Caco-2 (cell line): ENCODE results near the gene WDFY4. TPM values are rescaled to one million over a fixed set of nuclear protein-coding genes. Genes with fewer than 3 reads are reported as not detected.

ENCODE experiments used
- BruUV-seq: library from RNA; stranded (reverse); fragments of 400-500 nt; replicated peaks from 2 replicates; lab custom pipeline; 2021; lab: Mats Ljungman, UMichigan
- CTCF ChIA-PET: fragments of 300-600 bp; sonication (Branson Sonifier 250); formaldehyde crosslinking; loops from one replicate; lab custom pipeline; 2022; ENCODE audit warnings: antibody characterized with exemption; lab: Charles Lee
- POLR2A ChIA-PET: fragments of 300-600 bp; sonication (Branson Sonifier 250); formaldehyde crosslinking; loops from one replicate; lab custom pipeline; 2022; ENCODE audit warnings: antibody characterized with exemption; lab: Charles Lee
- DNase-seq, 2 experiments: peaks; one replicate each; pipeline versions ENCODE4 v3.0.0 to v3.0.0-alpha.2; 2020 to 2022
- H3K27me3 ChIP-seq: replicated peaks from 2 replicates; pipeline ENCODE4 v1.6.0; 2011; ENCODE audit warnings: low read length; ENCODE audit not compliant: control insufficient read depth, insufficient read depth
- H3K36me3 ChIP-seq: 2 replicates; pipeline ENCODE4 v1.5.1; 2011; ENCODE audit warnings: low read length; ENCODE audit not compliant: control insufficient read depth, insufficient read depth
- H3K4me1 ChIP-seq: fragments of 250-450 bp; sonication (Bioruptor Pico); 2 replicates; pipeline ENCODE4 v1.5.1; 2020; ENCODE audit warnings: mild to moderate bottlenecking
- H3K4me3 ChIP-seq: 2 replicates; pipeline ENCODE4 v1.5.1; 2011; ENCODE audit warnings: low read depth, mild to moderate bottlenecking, control low read depth, low read length
- H3K9me3 ChIP-seq: fragments of 250-450 bp; sonication (Bioruptor Pico); 2 replicates; pipeline ENCODE4 v1.5.1; 2020; ENCODE audit warnings: mild to moderate bottlenecking, moderate library complexity
- H3K27ac Mint-ChIP-seq: one replicate; pipeline ENCODE4 v1.8.0; 2022; ENCODE audit warnings: mixed read lengths; ENCODE audit not compliant: unreplicated experiment
- H3K27me3 Mint-ChIP-seq: one replicate; pipeline ENCODE4 v1.8.0; 2022; ENCODE audit warnings: mixed read lengths; ENCODE audit not compliant: insufficient read depth, unreplicated experiment
- H3K36me3 Mint-ChIP-seq: one replicate; pipeline ENCODE4 v1.8.0; 2022; ENCODE audit warnings: mild to moderate bottlenecking, mixed read lengths; ENCODE audit not compliant: insufficient read depth, unreplicated experiment
- H3K4me1 Mint-ChIP-seq: one replicate; pipeline ENCODE4 v1.8.0; 2022; ENCODE audit warnings: low read depth, mixed read lengths; ENCODE audit not compliant: unreplicated experiment
- H3K4me3 Mint-ChIP-seq: one replicate; pipeline ENCODE4 v1.8.0; 2022; ENCODE audit warnings: mild to moderate bottlenecking, moderate library complexity, mixed read lengths; ENCODE audit not compliant: unreplicated experiment
- H3K9me3 Mint-ChIP-seq: one replicate; pipeline ENCODE4 v1.8.0; 2022; ENCODE audit warnings: mixed read lengths; ENCODE audit not compliant: unreplicated experiment
- intact Hi-C: fragments of 100-400 bp; cut with micrococcal nuclease; formaldehyde crosslinking; loops from one replicate; pipeline ENCODE4 v1.10.0; 2022; ENCODE audit not compliant: unreplicated experiment
- total RNA-seq: library from RNA; stranded (reverse); gene quantifications from 2 replicates; pipeline ENCODE4 v1.2.3, GENCODE V29; 2022
- TF ChIP-seq, protein P1 (sequence below), 2 experiments: fragments of 200-600 bp in 1 of 2; IDR thresholded peaks; 1 replicate in 1 of 2; 2 replicates in 1 of 2; pipeline versions ENCODE4 v1.5.1 to v1.8.0; 2011 to 2022; ENCODE audit warnings: antibody characterized with exemption in 1 of 2, control low read depth in 1 of 2, inconsistent platforms in 1 of 2, low read depth in 1 of 2, low read length in 1 of 2, mild to moderate bottlenecking in 1 of 2, moderate library complexity in 1 of 2; ENCODE audit not compliant: insufficient read depth in 1 of 2, severe bottlenecking in 1 of 2, unreplicated experiment in 1 of 2

WDFY4 gene
- total RNA-seq, 1 experiment from 2014 or later, result not detected

DNA sequence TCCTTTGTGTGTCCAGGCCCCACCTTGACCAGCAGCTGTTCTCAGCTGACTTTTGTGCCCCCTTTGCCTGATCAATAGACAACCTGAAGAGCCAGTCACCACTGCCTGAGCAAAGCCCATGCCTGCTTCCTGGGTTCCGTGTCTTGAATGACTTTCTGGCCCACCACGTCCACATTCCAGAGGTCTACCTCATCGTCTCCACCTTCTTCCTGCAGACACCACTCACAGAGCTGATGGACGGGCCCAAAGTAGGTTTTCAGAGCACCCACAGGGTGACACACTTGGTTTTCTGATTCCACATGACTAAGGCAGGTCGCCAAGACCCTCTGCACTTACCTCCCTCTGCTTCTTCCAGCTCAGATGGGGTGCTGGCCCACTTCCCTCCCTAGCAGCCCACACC, 126.8 kb downstream of the WDFY4 start:
- Histone ChIP-seq H3K4me1 (no peaks in the 10 kb centered on the region), H3K4me3 (no peak overlapping the region), H3K36me3 (no peaks in the 10 kb centered on the region), H3K27me3 (no peaks in the 10 kb centered on the region), H3K9me3 (no peaks in the 10 kb centered on the region)
- no peaks in the 10 kb centered on the region for H3K9me3 Mint-ChIP-seq
- no peak for DNase-seq
- TF ChIP-seq, protein P1, sequence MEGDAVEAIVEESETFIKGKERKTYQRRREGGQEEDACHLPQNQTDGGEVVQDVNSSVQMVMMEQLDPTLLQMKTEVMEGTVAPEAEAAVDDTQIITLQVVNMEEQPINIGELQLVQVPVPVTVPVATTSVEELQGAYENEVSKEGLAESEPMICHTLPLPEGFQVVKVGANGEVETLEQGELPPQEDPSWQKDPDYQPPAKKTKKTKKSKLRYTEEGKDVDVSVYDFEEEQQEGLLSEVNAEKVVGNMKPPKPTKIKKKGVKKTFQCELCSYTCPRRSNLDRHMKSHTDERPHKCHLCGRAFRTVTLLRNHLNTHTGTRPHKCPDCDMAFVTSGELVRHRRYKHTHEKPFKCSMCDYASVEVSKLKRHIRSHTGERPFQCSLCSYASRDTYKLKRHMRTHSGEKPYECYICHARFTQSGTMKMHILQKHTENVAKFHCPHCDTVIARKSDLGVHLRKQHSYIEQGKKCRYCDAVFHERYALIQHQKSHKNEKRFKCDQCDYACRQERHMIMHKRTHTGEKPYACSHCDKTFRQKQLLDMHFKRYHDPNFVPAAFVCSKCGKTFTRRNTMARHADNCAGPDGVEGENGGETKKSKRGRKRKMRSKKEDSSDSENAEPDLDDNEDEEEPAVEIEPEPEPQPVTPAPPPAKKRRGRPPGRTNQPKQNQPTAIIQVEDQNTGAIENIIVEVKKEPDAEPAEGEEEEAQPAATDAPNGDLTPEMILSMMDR (IDR thresholded peaks at IDR 0.05; ENCODE audit: insufficient read depth in 1 of 2, low read depth in 1 of 2, low read length in 1 of 2, severe bottlenecking in 1 of 2, unreplicated experiment in 1 of 2), result no peak
- H3K4me1 Mint-ChIP-seq, result no peaks in the 10 kb centered on the region
- POLR2A ChIA-PET, result interaction anchor here (0.6 kb wide), 1 partner anchor 78 kb away, joined by 3 read pairs; no protein-coding TSS in a partner anchor
- CTCF ChIA-PET, result no interaction called here
- intact Hi-C loops, result no loop called here
- peaks cover 14% of the 10 kb centered on the region for H3K27me3 Mint-ChIP-seq
- no TSS peak for BruUV-seq
- H3K4me3 Mint-ChIP-seq, result no peak overlapping the region
- no peak overlapping the region for H3K27ac Mint-ChIP-seq
- no peaks in the 10 kb centered on the region for H3K36me3 Mint-ChIP-seq

DNA sequence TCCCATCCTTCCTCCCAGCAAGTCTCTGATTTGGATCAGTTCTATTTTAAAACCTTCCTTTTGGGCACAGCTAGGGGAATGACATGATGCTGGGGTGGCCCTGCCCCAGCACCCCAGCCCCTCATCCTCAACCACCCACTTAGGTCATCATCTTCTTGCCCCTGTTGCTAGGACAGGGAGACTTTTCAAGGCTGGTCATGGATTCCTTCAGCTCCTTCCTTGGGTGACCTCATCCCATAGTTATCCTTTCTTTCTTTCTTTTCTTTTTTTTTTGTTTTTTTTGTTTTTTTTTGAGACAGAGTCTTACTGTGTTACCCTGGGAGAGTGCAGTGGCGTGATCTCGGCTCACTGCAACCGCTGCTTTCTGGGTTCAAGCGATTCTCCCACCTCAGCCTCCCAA, 127.2 kb downstream of the WDFY4 start:
- Mint-ChIP-seq H3K27ac (no peak overlapping the region), H3K36me3 (no peaks in the 10 kb centered on the region), H3K4me3 (no peak overlapping the region), H3K9me3 (no peaks in the 10 kb centered on the region), H3K27me3 (peaks cover 14% of the 10 kb centered on the region), H3K4me1 (no peaks in the 10 kb centered on the region)
- CTCF ChIA-PET, result no interaction called here
- Histone ChIP-seq H3K4me1 (no peaks in the 10 kb centered on the region), H3K27me3 (no peaks in the 10 kb centered on the region), H3K4me3 (no peak overlapping the region), H3K36me3 (no peaks in the 10 kb centered on the region), H3K9me3 (no peaks in the 10 kb centered on the region)
- TF ChIP-seq, protein P1 (IDR thresholded peaks at IDR 0.05; ENCODE audit: insufficient read depth in 1 of 2, low read depth in 1 of 2, low read length in 1 of 2, severe bottlenecking in 1 of 2, unreplicated experiment in 1 of 2), result no peak
- intact Hi-C loops, result no loop called here
- no peak for DNase-seq
- no TSS peak for BruUV-seq
- POLR2A ChIA-PET, result interaction anchor here (0.6 kb wide), 1 partner anchor 79 kb away, joined by 3 read pairs; no protein-coding TSS in a partner anchor

DNA sequence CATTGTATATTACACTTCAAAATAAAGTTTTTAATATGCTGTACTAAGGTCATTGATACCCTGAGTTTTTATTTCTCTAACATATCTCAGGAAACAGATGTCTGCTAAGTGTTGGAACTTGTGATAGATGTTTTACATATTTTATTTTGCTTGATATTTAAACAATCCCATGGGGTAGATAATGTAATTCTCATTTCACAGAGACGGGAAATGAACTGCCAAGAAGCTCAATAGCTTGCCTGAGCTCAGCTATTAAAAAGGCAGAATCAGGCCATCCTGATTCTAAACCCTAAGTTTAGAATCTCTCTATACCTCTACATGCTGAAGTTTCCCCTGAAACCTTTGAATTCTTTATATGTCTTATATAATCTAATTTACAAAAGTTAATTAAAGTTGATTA, 128.6 kb downstream of the WDFY4 start:
- BruUV-seq, result no TSS peak
- no peak overlapping the region for H3K4me3 ChIP-seq
- no peaks in the 10 kb centered on the region for H3K36me3 ChIP-seq
- no peak overlapping the region for H3K4me3 Mint-ChIP-seq
- no peaks in the 10 kb centered on the region for H3K4me1 Mint-ChIP-seq
- no peaks in the 10 kb centered on the region for H3K9me3 ChIP-seq
- no peaks in the 10 kb centered on the region for H3K27me3 ChIP-seq
- DNase-seq, result no peak
- H3K27me3 Mint-ChIP-seq, result peaks cover 18% of the 10 kb centered on the region
- ChIA-PET CTCF (interaction anchor here (0.6 kb wide), 1 partner anchor 157 kb away, joined by 5 read pairs; no protein-coding TSS in a partner anchor), POLR2A (no interaction called here)
- TF ChIP-seq, protein P1 (IDR thresholded peaks at IDR 0.05; ENCODE audit: insufficient read depth in 1 of 2, low read depth in 1 of 2, low read length in 1 of 2, severe bottlenecking in 1 of 2, unreplicated experiment in 1 of 2), result no peak
- no peaks in the 10 kb centered on the region for H3K36me3 Mint-ChIP-seq
- H3K27ac Mint-ChIP-seq, result no peak overlapping the region
- intact Hi-C loops, result no loop called here
- no peaks in the 10 kb centered on the region for H3K4me1 ChIP-seq
- H3K9me3 Mint-ChIP-seq, result no peaks in the 10 kb centered on the region
